Epithelial cell of umbilical artery (primary cell): ENCODE measurements around the gene TRIM62. TPM values are rescaled to one million over a fixed set of nuclear protein-coding genes. Genes with fewer than 3 reads are reported as not detected.

Experiments used
- total RNA-seq: library from RNA; depleted of rRNA; stranded (reverse); fragments of >200 nt; gene quantifications from 2 replicates; pipeline ENCODE4 v1.2.3, GENCODE V29; 2014

TRIM62 gene
- 1.1 and 1.9 TPM in 2 replicates for total RNA-seq

DNA sequence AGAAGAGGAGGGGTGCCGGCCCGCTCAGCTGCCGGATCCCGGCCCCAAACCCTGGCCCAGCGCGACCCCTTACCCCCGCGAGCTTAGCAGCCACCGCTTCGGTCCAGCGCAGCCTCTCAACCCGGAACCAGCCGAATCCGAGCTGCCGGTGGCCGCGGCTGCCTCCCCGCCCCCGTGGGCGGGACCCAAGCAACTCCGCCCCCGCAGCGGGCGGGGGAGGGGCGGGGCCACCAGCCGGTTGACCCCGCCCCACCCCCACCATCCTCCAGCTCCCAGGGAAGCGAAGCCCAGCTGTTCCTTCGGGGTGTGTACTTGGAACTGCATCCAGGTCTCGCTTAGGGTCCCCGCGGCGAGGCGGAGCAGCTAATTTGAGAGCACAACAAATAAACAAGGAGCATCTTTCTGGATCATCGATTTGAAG, at the start of gene TRIM62:
Gene TRIM62 (minus strand): TSS at position 123 of the 421 bp plus-strand sequence. CDS start 611 bp downstream, outside the sequence.

Other genes starting within 250 kb of the TRIM62 start
- 23.3 and 24.7 TPM in 2 replicates for gene RNF19B, start 217.2 kb downstream of the TRIM62 start, total RNA-seq
- 170 and 197 TPM in 2 replicates for gene AK2, start 145.2 kb downstream of the TRIM62 start, total RNA-seq
- gene AZIN2, start 100.9 kb downstream of the TRIM62 start, total RNA-seq = 0.46 and 1.9 TPM in 2 replicates
- gene ZNF362, start 74.4 kb upstream of the TRIM62 start, total RNA-seq = 1.9 and 3.2 TPM in 2 replicates
- gene A3GALT2, start 139.1 kb upstream of the TRIM62 start, total RNA-seq = not detected in 2 replicates
- gene PHC2, start 249.1 kb upstream of the TRIM62 start, total RNA-seq = 56.1 and 59.1 TPM in 2 replicates